Breast epithelium (tissue), 3 donors: Measurements from ENCODE around the gene USO1.

ENCODE experiments used
- CTCF ChIP-seq, 3 donors: fragments of 450-650 bp; IDR thresholded peaks; one replicate each; pipeline ENCODE4 v1.5.1; 2016 to 2017; ENCODE audit warnings: antibody characterized with exemption in 3 of 3, mild to moderate bottlenecking in 3 of 3, moderate library complexity in 3 of 3
- POLR2AphosphoS5 ChIP-seq, 3 donors: sonication (generic); formaldehyde crosslinking; IDR thresholded peaks; one replicate each; pipeline ENCODE4 v1.6.1; 2017; ENCODE audit warnings: antibody characterized with exemption in 3 of 3

- no peak for TF ChIP-seq CTCF (IDR thresholded peaks at IDR 0.05)
- no peak for TF ChIP-seq POLR2AphosphoS5 (IDR thresholded peaks at IDR 0.05)
Measured at GRCh38 chr4:75843596-75843995, 119.2 kb downstream of the USO1 start.
